Measurements from ENCODE around the gene CACNA1B. TPM values are rescaled to one million over a fixed set of nuclear protein-coding genes. Genes with fewer than 3 reads are reported as not detected.

CACNA1B gene
- total RNA-seq, 1 experiment from 2014 or later: 7.8 TPM

GRCh38 chr9:138102246-138103051 is 224.9 kb downstream of the CACNA1B start:
- no peak overlapping the region for H3K14ac ChIP-seq (ENCODE audit: insufficient read depth, low read length)
- peaks cover 0 to 6% (median 2%) of the 10 kb centered on the region in 3 experiments; a peak in 4 of 7 replicates for H3K36me3 Mint-ChIP-seq (ENCODE audit: insufficient read depth in 1 of 3, low read depth in 3 of 3)
- no peak overlapping the region for H3K4me2 ChIP-seq (ENCODE audit: insufficient read depth, insufficient read length, low read length)
- no peaks in the 10 kb centered on the region for H4K20me1 ChIP-seq (ENCODE audit: control insufficient read depth, insufficient read depth, insufficient read length)
- H3K27me3 ChIP-seq (ENCODE audit: insufficient read depth, low read length): no peaks in the 10 kb centered on the region
- no peaks in the 10 kb centered on the region for H3K23me2 ChIP-seq (ENCODE audit: insufficient read length, low read depth, low read length, poor library complexity, severe bottlenecking)
- no peak for TF ChIP-seq CTCF (conservative IDR thresholded peaks at IDR 0.05)
- H2AK5ac ChIP-seq (ENCODE audit: insufficient read length, low read length): no peak overlapping the region
- no peak overlapping the region for H3K23ac ChIP-seq (ENCODE audit: insufficient read length, low read depth, low read length)
- H3K27ac Mint-ChIP-seq: 0 out of 7 replicates have a peak overlapping the region, but pooled peaks of 1 of the 3 experiments have one; percentile 18
- H2AFZ ChIP-seq (ENCODE audit: low read length): no peak overlapping the region
- H3K4ac ChIP-seq (ENCODE audit: low read depth, low read length): no peak overlapping the region
- no peak overlapping the region for H2BK5ac ChIP-seq (ENCODE audit: insufficient read length, low read length)
- H2BK15ac ChIP-seq (ENCODE audit: low read depth, low read length): no peak overlapping the region
- no peak overlapping the region for H3K27ac ChIP-seq (ENCODE audit: insufficient read length, low read depth, low read length)
- WGBS (ENCODE audit: extremely low coverage, insufficient read length, low lambda C conversion rate): no CpG with 5 or more reads among the region's 23 CpGs
- H2BK12ac ChIP-seq (ENCODE audit: insufficient read length, low read depth, low read length): no peak overlapping the region
- peak; percentile 9 for DNase-seq
- no peak overlapping the region for H3K4me3 Mint-ChIP-seq
- H3K4me1 ChIP-seq (ENCODE audit: insufficient read depth, low read length): no peaks in the 10 kb centered on the region
- H3K9me3 ChIP-seq (ENCODE audit: control insufficient read depth, low read depth, low read length): no peaks in the 10 kb centered on the region
- no peak overlapping the region for H4K5ac ChIP-seq (ENCODE audit: insufficient read length, low read depth, low read length)
- no peak overlapping the region for H3K56ac ChIP-seq (ENCODE audit: insufficient read length, low read depth, low read length)
- H4K91ac ChIP-seq (ENCODE audit: insufficient read length, low read depth, low read length): no peak overlapping the region
- no peaks in the 10 kb centered on the region for H3K27me3 Mint-ChIP-seq (ENCODE audit: low read depth)
- H3K4me1 Mint-ChIP-seq: peaks cover 5 to 6% of the 10 kb centered on the region in 2 experiments; a peak in 3 of 4 replicates
- no peak overlapping the region for H2BK20ac ChIP-seq (ENCODE audit: low read depth, low read length, poor library complexity, severe bottlenecking)
- no peak overlapping the region for H3K18ac ChIP-seq (ENCODE audit: insufficient read length, low read depth, low read length)
- no peaks in the 10 kb centered on the region for H3K79me1 ChIP-seq (ENCODE audit: insufficient read depth, low read depth, low read length, poor library complexity, severe bottlenecking)
- H4K8ac ChIP-seq (replicated peaks; ENCODE audit: insufficient read length, low read depth, low read length): no peak overlapping the region
- peaks cover 2 to 18% of the 10 kb centered on the region in 2 experiments; a peak in 4 of 5 replicates for H3K9me3 Mint-ChIP-seq
- no peak overlapping the region for H3T11ph ChIP-seq (ENCODE audit: low read length)
- no peaks in the 10 kb centered on the region for H3K79me2 ChIP-seq (ENCODE audit: insufficient read depth, low read length)
- no peak overlapping the region for H2BK120ac ChIP-seq (ENCODE audit: low read depth, low read length, poor library complexity, severe bottlenecking)
- H3K9ac ChIP-seq (ENCODE audit: extremely low read depth, insufficient read length, low read length): no peak overlapping the region
